ENCODE measurements around the gene STUM. TPM values are rescaled to one million over a fixed set of nuclear protein-coding genes. Genes with fewer than 3 reads are reported as not detected.

Gene STUM
- total and polyA plus RNA-seq, 2 experiments from 2014 or later, result 0.71 to 7.6 TPM

DNA sequence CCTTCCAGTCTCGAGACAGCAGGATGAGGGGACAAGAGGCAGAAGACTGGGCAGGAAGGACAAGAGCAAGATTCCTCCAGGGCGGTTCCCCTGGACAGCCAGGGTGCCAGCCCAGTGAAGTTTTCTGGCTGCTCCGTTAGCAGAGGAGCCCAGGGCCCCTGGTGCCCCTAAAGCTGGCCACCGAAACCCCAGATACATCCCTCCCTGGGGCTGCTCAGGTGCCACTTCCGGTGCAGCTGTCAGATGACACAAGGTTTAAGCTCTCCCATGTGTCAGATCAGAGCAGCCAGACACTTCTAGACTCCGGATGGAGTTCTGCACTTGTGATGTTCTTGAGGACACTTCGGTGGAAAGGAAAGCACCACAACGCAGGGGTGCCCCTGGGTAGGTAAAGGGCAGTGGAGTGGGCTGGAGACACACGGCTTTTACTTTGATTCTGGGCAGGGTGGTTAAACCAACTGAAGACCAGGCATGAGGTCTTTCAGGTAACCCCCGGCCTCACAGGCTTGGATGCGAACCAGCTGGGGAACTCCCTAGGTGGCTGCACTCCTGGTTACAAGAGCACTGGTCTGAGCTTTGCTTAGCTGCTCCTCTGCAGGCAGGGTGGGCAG, 104.9 kb downstream of the STUM start:
- Histone ChIP-seq H3K4me3 (no peak overlapping the region), H3K27ac (peak overlapping the region; percentile 35), H3K27me3 (no peaks in the 10 kb centered on the region), H3K36me3 (no peaks in the 10 kb centered on the region), H3K4me1 (ENCODE audit: low read depth) (peaks cover 41% of the 10 kb centered on the region), H3K9me3 (ENCODE audit: low read depth) (no peaks in the 10 kb centered on the region)
- TF ChIP-seq, protein P1, sequence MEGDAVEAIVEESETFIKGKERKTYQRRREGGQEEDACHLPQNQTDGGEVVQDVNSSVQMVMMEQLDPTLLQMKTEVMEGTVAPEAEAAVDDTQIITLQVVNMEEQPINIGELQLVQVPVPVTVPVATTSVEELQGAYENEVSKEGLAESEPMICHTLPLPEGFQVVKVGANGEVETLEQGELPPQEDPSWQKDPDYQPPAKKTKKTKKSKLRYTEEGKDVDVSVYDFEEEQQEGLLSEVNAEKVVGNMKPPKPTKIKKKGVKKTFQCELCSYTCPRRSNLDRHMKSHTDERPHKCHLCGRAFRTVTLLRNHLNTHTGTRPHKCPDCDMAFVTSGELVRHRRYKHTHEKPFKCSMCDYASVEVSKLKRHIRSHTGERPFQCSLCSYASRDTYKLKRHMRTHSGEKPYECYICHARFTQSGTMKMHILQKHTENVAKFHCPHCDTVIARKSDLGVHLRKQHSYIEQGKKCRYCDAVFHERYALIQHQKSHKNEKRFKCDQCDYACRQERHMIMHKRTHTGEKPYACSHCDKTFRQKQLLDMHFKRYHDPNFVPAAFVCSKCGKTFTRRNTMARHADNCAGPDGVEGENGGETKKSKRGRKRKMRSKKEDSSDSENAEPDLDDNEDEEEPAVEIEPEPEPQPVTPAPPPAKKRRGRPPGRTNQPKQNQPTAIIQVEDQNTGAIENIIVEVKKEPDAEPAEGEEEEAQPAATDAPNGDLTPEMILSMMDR (IDR thresholded peaks at IDR 0.05; ENCODE audit: low read depth, low read length), result no peak
- DNase-seq (ENCODE audit: low read depth in 1 of 2, low spot score in 1 of 2), result no peak

DNA sequence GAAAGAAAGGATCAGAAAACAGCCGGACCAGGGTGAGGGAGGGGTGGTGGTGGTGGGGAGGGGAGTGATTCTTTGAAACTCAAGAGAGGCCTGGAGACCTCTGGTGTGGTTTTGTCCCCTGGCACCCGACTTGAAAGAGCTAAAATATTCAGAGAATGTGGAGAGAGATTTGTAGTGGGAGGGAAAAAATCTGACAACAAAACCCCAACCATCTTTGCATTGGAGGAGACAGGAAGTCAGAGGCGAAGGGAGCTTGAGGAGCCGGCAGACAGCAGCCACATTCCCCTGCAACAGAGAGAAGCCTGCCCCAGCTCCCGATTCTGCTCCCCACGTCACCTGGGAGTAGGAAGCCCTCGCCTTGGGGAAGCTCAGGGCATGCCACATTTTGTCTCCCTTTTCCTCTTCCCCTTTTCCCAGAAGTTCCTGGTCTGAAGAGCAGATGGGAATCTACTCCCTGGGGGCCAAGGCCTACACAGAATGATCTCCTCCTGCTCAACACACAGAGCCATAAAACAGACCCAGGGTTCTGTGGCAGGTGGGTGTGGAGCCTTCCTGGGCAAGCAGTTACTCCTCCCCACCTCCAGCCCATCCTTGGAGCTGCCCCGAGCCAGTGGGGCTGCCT, 105.6 kb downstream of the STUM start:
- peak; percentile 46 to 86 for DNase-seq (ENCODE audit: low read depth in 1 of 2, low spot score in 1 of 2)
- Histone ChIP-seq H3K27me3 (no peaks in the 10 kb centered on the region), H3K27ac (peak overlapping the region; percentile 35), H3K4me3 (no peak overlapping the region), H3K4me1 (ENCODE audit: low read depth) (peaks cover 41% of the 10 kb centered on the region), H3K9me3 (ENCODE audit: low read depth) (no peaks in the 10 kb centered on the region), H3K36me3 (no peaks in the 10 kb centered on the region)
- TF ChIP-seq, protein P1 (IDR thresholded peaks at IDR 0.05; ENCODE audit: low read depth, low read length), result no peak

DNA sequence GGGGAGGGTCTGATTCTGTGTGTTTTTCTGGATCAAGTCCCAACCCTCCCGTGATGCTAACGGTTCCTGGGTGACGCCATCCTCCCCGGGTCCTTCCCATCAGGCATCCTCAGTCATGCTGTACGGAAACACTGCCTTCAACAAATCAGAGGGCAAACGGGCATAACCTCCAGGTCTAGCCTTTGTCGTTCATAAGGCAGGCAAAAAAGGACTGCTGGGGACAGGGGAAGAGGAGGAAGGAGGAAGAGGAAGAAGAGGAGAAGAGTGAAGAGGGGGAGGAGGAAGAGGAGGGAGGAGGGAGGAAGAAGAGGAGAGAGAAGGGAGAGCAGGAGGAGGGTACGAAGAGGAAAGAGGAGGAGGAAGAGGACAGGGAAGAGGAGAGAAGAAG, 106.1 kb downstream of the STUM start:
- Histone ChIP-seq H3K27ac (no peak overlapping the region), H3K4me3 (no peak overlapping the region), H3K9me3 (ENCODE audit: low read depth) (no peaks in the 10 kb centered on the region), H3K27me3 (no peaks in the 10 kb centered on the region), H3K4me1 (ENCODE audit: low read depth) (peaks cover 42% of the 10 kb centered on the region), H3K36me3 (no peaks in the 10 kb centered on the region)
- TF ChIP-seq, protein P1 (IDR thresholded peaks at IDR 0.05; ENCODE audit: low read depth, low read length), result no peak
- DNase-seq (ENCODE audit: low read depth in 1 of 2, low spot score in 1 of 2), result no peak

DNA sequence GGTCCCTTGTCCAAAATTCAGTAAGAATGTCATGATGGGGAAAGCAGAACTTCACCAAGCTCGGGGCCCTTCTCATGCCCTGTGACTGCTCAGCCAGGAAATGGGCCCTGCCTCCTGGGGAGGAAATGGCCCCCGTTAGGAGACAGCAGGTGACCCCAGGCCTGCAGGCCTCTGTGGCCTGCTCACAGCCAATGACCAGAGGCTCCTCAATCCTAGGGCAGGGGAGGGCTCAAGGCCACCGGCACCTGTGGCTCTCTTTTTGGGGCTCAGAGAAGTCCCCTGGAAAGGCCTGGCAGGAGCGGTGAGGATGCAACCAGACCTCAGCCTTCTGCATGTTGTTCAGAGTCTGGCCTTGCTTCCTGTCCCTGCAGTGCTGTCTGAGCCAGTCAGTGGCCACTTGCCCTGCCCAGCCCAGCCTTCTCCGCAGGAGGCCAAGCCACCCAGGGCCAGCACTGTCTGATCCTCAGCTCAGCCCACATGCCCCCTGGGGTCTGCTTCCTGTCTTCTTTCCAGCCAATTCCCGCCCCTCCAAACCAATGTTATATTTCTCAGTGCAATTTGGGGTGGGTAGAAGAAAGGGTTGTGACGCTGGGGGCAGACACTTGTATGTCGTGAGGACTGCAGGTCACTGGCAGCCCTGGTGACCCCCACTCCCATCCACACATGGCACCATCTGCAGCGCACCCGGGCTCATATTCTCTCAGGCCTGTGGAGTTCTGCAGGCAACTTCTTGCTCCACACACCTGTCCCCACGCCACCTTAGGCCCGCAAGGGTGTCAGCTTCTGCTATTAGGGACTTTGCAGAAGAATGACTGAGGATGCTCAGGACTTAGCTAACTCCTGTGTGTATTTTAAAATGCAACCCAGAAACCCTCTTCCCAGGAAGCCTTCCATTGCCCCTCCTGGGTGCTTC, 106.9 kb downstream of the STUM start:
- no peaks in the 10 kb centered on the region for H3K36me3 ChIP-seq
- no peak overlapping the region for H3K27ac ChIP-seq
- TF ChIP-seq, protein P1 (IDR thresholded peaks at IDR 0.05; ENCODE audit: low read depth, low read length), result no peak
- DNase-seq (ENCODE audit: low read depth in 1 of 2, low spot score in 1 of 2), result no peak
- peaks cover 42% of the 10 kb centered on the region for H3K4me1 ChIP-seq (ENCODE audit: low read depth)
- H3K9me3 ChIP-seq (ENCODE audit: low read depth), result no peaks in the 10 kb centered on the region
- no peaks in the 10 kb centered on the region for H3K27me3 ChIP-seq
- no peak overlapping the region for H3K4me3 ChIP-seq

DNA sequence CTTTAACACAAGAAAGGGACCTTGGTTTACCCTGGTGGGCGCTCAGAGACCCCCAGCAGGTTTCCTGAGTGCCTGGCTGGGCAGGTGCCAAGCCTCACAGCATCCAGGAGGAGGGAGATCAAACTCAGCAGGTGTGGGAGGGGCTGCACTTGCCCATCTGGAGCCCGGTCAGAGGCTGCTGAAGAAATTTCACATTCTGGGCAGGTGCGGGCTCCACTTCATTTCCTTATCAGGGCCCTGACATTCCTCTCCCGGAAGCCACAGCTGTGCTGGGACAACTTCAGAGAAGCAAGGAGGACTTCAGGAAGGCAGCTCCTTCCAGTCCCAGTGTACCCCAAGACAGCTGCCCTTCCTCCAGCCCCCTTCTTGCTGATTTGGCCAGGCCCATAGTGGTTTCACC, 107.6 kb downstream of the STUM start:
- peak in 1 of 2 donors; percentile 48 for DNase-seq (ENCODE audit: low read depth in 1 of 2, low spot score in 1 of 2)
- no peak overlapping the region for H3K4me3 ChIP-seq
- peaks cover 48% of the 10 kb centered on the region for H3K4me1 ChIP-seq (ENCODE audit: low read depth)
- no peaks in the 10 kb centered on the region for H3K36me3 ChIP-seq
- TF ChIP-seq, protein P1 (IDR thresholded peaks at IDR 0.05; ENCODE audit: low read depth, low read length), result no peak
- H3K9me3 ChIP-seq (ENCODE audit: low read depth), result no peaks in the 10 kb centered on the region
- no peaks in the 10 kb centered on the region for H3K27me3 ChIP-seq
- H3K27ac ChIP-seq, result peak overlapping the region; percentile 1
